ENCODE measurements around the gene SCYL2. TPM values are rescaled to one million over a fixed set of nuclear protein-coding genes. Genes with fewer than 3 reads are reported as not detected.

Gene SCYL2
- total and polyA plus RNA-seq, 2 donors (not counting 1 experiment from before 2014, with no cell fraction given) = 43.0 to 47.9 TPM

- DNase-seq (ENCODE audit: low read depth in 2 of 2) = no peak
- no peak overlapping the region for H3K9ac ChIP-seq (ENCODE audit: insufficient read depth, low read length)
- no peak overlapping the region for H3K27ac ChIP-seq (ENCODE audit: insufficient read depth, low read length)
- H3K4me3 ChIP-seq (replicated peaks in 1 of 4; ENCODE audit: control extremely low read depth in 1 of 4, insufficient read depth in 1 of 4, low read depth in 3 of 4, low read length in 4 of 4) = no peak overlapping the region
- H3K4me1 ChIP-seq (ENCODE audit: control insufficient read depth, extremely low read depth, insufficient read depth, low read length) = no peaks in the 10 kb centered on the region
- no peaks in the 10 kb centered on the region for H3K36me3 ChIP-seq (ENCODE audit: control insufficient read depth, insufficient read depth, low read length)
- H3K27me3 ChIP-seq (ENCODE audit: control insufficient read depth, insufficient read depth, low read length) = no peaks in the 10 kb centered on the region
- H3K9me3 ChIP-seq (ENCODE audit: control insufficient read depth, insufficient read depth, low read depth, low read length) = no peaks in the 10 kb centered on the region
- TF ChIP-seq EZH2 (IDR thresholded peaks at IDR 0.05; ENCODE audit: low read length, missing control alignments) = no peak
- TF ChIP-seq, protein P1, sequence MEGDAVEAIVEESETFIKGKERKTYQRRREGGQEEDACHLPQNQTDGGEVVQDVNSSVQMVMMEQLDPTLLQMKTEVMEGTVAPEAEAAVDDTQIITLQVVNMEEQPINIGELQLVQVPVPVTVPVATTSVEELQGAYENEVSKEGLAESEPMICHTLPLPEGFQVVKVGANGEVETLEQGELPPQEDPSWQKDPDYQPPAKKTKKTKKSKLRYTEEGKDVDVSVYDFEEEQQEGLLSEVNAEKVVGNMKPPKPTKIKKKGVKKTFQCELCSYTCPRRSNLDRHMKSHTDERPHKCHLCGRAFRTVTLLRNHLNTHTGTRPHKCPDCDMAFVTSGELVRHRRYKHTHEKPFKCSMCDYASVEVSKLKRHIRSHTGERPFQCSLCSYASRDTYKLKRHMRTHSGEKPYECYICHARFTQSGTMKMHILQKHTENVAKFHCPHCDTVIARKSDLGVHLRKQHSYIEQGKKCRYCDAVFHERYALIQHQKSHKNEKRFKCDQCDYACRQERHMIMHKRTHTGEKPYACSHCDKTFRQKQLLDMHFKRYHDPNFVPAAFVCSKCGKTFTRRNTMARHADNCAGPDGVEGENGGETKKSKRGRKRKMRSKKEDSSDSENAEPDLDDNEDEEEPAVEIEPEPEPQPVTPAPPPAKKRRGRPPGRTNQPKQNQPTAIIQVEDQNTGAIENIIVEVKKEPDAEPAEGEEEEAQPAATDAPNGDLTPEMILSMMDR (conservative IDR thresholded peaks at IDR 0.05 in 1 of 2, IDR thresholded peaks at IDR 0.05 in 1 of 2; ENCODE audit: low read depth in 1 of 2, low read length in 2 of 2) = no peak
- no peaks in the 10 kb centered on the region for H3K79me2 ChIP-seq (ENCODE audit: control insufficient read depth, insufficient read depth, low read length)
- no peak overlapping the region for H3K4me2 ChIP-seq (ENCODE audit: extremely low read depth, insufficient read depth, low read length)
- H2AFZ ChIP-seq (ENCODE audit: low read length) = no peak overlapping the region
- H4K20me1 ChIP-seq (ENCODE audit: control insufficient read depth, extremely low read depth, insufficient read depth, low read length) = no peaks in the 10 kb centered on the region
Observed at GRCh38 chr12:100371146-100371545, 104.2 kb downstream of the SCYL2 start.

- Histone ChIP-seq H3K9me3 (ENCODE audit: control insufficient read depth, insufficient read depth, low read depth, low read length) (no peaks in the 10 kb centered on the region), H3K4me1 (ENCODE audit: control insufficient read depth, extremely low read depth, insufficient read depth, low read length) (no peaks in the 10 kb centered on the region), H3K4me3 (replicated peaks in 1 of 4; ENCODE audit: control extremely low read depth in 1 of 4, insufficient read depth in 1 of 4, low read depth in 3 of 4, low read length in 4 of 4) (no peak overlapping the region), H3K4me2 (ENCODE audit: extremely low read depth, insufficient read depth, low read length) (no peak overlapping the region), H3K79me2 (ENCODE audit: control insufficient read depth, insufficient read depth, low read length) (no peaks in the 10 kb centered on the region), H3K9ac (ENCODE audit: insufficient read depth, low read length) (no peak overlapping the region), H2AFZ (ENCODE audit: low read length) (no peak overlapping the region), H4K20me1 (ENCODE audit: control insufficient read depth, extremely low read depth, insufficient read depth, low read length) (no peaks in the 10 kb centered on the region), H3K36me3 (ENCODE audit: control insufficient read depth, insufficient read depth, low read length) (no peaks in the 10 kb centered on the region), H3K27ac (ENCODE audit: insufficient read depth, low read length) (no peak overlapping the region), H3K27me3 (ENCODE audit: control insufficient read depth, insufficient read depth, low read length) (no peaks in the 10 kb centered on the region)
- TF ChIP-seq EZH2 (IDR thresholded peaks at IDR 0.05; ENCODE audit: low read length, missing control alignments) = no peak
- TF ChIP-seq, protein P1 (conservative IDR thresholded peaks at IDR 0.05 in 1 of 2, IDR thresholded peaks at IDR 0.05 in 1 of 2; ENCODE audit: low read depth in 1 of 2, low read length in 2 of 2) = no peak
- no peak for DNase-seq (ENCODE audit: low read depth in 2 of 2)
Observed at GRCh38 chr12:100372853-100373640, 106.1 kb downstream of the SCYL2 start.

- Histone ChIP-seq H3K9me3 (ENCODE audit: control insufficient read depth, insufficient read depth, low read depth, low read length) (no peaks in the 10 kb centered on the region), H3K36me3 (ENCODE audit: control insufficient read depth, insufficient read depth, low read length) (no peaks in the 10 kb centered on the region), H3K27me3 (ENCODE audit: control insufficient read depth, insufficient read depth, low read length) (no peaks in the 10 kb centered on the region), H3K79me2 (ENCODE audit: control insufficient read depth, insufficient read depth, low read length) (no peaks in the 10 kb centered on the region), H3K4me1 (ENCODE audit: control insufficient read depth, extremely low read depth, insufficient read depth, low read length) (no peaks in the 10 kb centered on the region), H3K9ac (ENCODE audit: insufficient read depth, low read length) (no peak overlapping the region), H3K4me2 (ENCODE audit: extremely low read depth, insufficient read depth, low read length) (no peak overlapping the region), H2AFZ (ENCODE audit: low read length) (no peak overlapping the region), H3K4me3 (replicated peaks in 1 of 4; ENCODE audit: control extremely low read depth in 1 of 4, insufficient read depth in 1 of 4, low read depth in 3 of 4, low read length in 4 of 4) (no peak overlapping the region), H3K27ac (ENCODE audit: insufficient read depth, low read length) (no peak overlapping the region), H4K20me1 (ENCODE audit: control insufficient read depth, extremely low read depth, insufficient read depth, low read length) (no peaks in the 10 kb centered on the region)
- DNase-seq (ENCODE audit: low read depth in 2 of 2) = peak; percentile 53 to 66
- TF ChIP-seq EZH2 (IDR thresholded peaks at IDR 0.05; ENCODE audit: low read length, missing control alignments) = no peak
- TF ChIP-seq, protein P1 (conservative IDR thresholded peaks at IDR 0.05 in 1 of 2, IDR thresholded peaks at IDR 0.05 in 1 of 2; ENCODE audit: low read depth in 1 of 2, low read length in 2 of 2) = no peak
Observed at GRCh38 chr12:100375038-100375735, 108.2 kb downstream of the SCYL2 start.
